ENCODE data around the gene NRXN3.

NRXN3 gene

GRCh38 chr14:79573486-79573885 is 1403.3 kb downstream of the NRXN3 start:
- DNase-seq, result no peak

- no peak for DNase-seq
Observed at GRCh38 chr14:79575032-79575431, 1404.9 kb downstream of the NRXN3 start.

DNA sequence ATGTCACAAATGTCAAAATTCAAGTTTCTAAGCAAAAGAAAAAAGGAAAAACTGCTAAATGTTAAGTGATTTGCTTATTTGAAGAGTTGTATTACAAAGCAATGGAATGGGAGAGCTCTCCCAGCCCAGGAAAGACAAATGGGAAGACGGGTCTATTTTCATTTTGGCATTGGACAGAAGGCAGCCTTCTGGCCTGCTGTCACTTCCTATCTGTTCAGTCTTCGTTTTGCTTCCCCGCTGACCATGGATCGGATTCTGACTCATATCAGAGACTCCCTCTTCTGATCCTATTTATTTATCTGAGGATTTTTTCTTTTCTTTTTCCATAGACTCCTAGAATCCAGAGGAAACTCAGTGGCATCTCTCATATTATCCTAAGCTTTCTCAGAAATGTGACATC is 1406.3 kb downstream of the NRXN3 start:
- no peak for DNase-seq

DNA sequence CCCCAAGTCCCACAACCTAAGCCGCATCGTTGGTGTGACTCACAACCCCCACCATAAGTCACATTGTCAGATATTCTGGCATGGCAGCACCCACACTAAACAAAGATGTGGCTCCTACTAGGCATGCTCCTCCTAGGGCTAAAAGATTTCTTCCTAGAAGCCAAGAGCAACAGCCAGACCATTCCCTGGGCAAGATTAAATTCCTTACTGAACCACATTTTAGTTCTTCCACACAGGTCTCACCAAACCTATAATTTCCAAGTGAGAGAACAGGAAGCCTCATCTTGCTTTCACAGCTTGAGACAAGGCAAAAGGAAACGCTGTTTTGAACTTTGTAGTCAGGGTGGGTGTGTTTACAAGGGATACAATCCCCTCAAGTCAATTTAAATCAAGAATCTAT is 1408.3 kb downstream of the NRXN3 start:
- no peak for DNase-seq

DNA sequence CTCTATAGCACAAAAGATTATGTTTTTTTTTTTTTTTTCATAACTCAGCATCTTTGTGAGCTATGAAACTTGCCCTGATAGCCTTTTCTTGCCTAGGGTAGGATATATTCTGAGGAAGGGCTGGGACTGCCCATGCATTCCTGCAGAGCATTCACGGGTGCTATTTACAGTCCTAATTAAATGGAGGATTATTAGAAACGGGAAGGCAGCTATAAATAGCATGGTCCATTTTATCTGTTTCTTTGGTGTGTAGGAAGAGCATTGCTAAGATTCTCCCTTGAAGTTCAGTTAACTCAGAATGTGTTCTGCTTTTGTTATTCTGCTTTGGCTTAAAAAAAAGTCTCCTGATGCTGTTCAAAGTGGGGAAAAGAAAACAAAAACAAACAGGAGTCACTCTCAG is 1410.2 kb downstream of the NRXN3 start:
- DNase-seq, result no peak

GRCh38 chr14:79580906-79581305 is 1410.7 kb downstream of the NRXN3 start:
- no peak for DNase-seq

DNA sequence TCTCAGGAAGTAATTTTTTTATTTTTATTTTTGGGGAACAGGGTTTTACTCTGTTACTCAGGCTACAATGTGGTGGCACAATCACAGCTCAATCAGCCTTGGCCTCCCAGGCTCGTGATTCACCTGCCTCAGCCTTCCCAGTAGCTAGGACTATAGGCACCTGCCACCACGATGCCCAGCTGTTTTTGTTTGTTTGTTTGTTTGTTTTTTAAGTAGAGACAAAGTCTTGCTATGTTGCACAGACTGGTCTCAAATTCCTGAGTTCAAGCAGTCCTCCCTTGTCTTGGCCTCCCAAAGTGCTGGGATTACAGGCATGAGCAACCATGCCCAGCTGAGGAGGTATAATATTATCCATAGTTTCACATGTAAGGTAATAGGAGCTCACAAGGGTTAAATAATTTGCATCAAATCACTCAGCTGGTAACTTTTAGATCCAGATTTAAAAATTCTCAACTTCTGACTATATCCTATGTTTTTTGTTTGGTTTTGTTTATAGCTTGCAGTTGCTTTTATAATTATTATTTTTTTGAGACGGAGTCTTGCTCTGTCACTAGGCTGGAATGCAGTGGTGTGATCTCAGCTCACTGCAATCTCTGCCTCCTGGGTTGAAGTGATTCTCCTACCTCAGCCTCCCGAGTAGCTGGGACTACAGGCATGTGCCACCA is 1411.9 kb downstream of the NRXN3 start:
- no peak for DNase-seq

GRCh38 chr14:79583738-79584408 is 1413.7 kb downstream of the NRXN3 start:
- no peak for DNase-seq

GRCh38 chr14:79584679-79585078 is 1414.5 kb downstream of the NRXN3 start:
- no peak for DNase-seq

GRCh38 chr14:79585845-79586244 is 1415.7 kb downstream of the NRXN3 start:
- DNase-seq, result no peak

- DNase-seq, result no peak
Observed at GRCh38 chr14:79586416-79586815, 1416.2 kb downstream of the NRXN3 start.

DNA sequence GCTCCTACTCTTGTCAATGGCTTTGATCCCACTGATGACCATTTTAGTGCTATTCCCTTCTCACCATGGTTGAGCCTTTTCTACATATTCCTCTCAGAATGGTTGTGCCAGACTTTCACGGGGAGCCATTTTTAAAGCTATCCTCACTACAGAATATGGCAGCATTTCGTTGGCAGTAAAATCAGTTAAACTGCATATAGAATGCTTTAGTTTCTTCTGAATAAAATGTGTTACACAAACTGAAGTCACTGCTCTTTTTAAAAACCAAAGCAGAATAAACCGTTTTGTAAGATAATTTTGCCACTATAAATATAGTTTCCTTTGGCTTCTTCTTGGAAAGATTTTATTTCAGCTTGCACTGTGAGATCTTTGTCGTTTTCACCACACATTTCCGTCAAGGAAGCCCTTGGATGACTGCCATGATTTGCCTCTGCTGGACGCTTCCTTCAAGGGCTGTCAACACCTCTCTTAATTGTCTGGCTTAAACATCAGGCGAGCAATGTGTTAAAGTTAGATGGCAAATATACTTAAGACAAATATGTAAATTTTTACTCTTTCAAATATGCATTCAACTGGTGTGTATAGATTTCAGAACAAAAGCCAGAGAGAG is 1416.9 kb downstream of the NRXN3 start:
- no peak for DNase-seq

GRCh38 chr14:79587875-79588274 is 1417.7 kb downstream of the NRXN3 start:
- DNase-seq, result no peak

DNA sequence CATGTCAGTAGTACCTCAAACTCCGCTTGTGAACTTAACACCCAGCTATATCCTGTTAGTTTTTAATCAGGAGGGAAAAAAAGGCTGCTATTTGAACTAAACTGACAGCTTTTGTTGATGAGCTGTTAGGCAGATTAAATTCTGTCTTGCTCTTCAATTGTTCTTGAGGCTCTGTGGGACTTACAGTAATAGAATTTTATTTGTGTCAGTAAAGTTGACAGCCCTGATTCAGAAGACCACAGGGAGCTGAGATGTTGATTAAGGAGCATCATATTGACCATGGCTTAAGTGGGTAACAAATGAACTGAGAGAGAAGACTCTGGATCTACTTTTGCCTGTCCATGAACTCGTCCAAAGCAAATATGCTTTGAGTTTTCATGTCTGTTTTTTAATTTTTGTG is 1418.2 kb downstream of the NRXN3 start:
- no peak for DNase-seq

GRCh38 chr14:79596551-79596950 is 1426.4 kb downstream of the NRXN3 start:
- DNase-seq, result no peak

GRCh38 chr14:79597566-79597965 is 1427.4 kb downstream of the NRXN3 start:
- DNase-seq, result no peak

- DNase-seq, result no peak
Observed at GRCh38 chr14:79598339-79598738, 1428.2 kb downstream of the NRXN3 start.

DNA sequence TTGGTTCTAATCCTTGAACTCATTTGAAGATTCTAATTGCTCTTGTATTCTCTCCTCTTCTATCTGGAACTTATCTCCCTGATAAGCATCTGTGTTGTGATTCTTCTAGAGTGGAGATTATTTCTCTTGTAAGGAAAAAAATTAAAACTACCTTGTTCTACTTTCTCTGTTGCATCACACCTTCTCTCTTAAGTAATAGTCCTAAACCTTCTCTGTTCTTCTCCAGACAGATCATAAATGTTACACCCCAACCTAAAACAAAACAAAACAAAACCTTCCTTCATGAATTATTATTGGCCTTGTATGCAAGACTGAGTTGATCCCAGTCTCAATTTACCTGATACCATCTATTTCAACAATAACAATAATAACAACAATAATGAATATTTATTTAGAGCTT is 1429.1 kb downstream of the NRXN3 start:
- DNase-seq, result no peak

GRCh38 chr14:79600406-79600805 is 1430.2 kb downstream of the NRXN3 start:
- DNase-seq, result no peak

- no peak for DNase-seq
Observed at GRCh38 chr14:79601579-79601978, 1431.4 kb downstream of the NRXN3 start.

DNA sequence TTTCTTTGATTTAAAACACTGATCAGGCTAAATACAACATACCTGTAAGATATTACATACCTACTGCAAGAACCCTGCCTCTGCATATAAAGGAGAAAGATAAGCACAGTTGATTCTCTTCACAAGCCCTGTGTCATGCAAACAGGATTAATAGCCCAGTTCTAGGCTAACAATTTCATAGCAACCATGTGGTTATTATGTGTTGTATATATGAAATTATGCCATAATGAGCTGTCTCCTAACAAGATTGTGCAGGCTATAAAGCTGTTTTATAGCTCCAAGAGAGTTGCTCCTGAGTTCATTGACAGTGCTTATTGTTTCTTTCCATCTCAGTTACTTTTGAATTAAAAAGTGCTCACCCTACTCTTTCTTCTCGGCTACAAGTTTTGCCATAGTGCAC is 1431.9 kb downstream of the NRXN3 start:
- DNase-seq, result no peak

DNA sequence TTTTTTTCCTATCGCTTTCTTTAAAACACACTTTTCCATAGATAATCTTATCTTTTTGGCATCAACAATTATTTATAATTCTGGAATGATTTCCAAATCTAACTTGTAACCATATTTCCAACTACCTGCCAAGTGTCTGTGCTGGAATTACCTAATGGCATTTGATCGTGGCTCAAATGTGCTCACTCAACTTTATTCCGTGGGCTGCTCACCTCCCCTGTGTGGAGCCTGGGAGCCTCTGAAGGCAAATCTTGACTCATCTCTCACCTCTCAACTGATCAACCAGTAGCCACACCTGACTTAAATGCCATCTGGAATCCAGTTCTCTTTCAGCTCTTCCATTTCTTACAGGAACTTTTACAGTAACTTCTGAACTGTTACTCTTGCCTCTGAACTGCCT is 1432.6 kb downstream of the NRXN3 start:
- no peak for DNase-seq

GRCh38 chr14:79605849-79606248 is 1435.7 kb downstream of the NRXN3 start:
- no peak for DNase-seq

- DNase-seq, result no peak
Observed at GRCh38 chr14:79608446-79608845, 1438.3 kb downstream of the NRXN3 start.

- no peak for DNase-seq
Observed at GRCh38 chr14:79613625-79614024, 1443.5 kb downstream of the NRXN3 start.
